ENCODE results near the gene RBM15B. TPM values are rescaled to one million over a fixed set of nuclear protein-coding genes. Genes with fewer than 3 reads are reported as not detected.

RBM15B gene
- total RNA-seq, 1 donor from 2014 or later: 75.8 TPM

- no peaks in the 10 kb centered on the region for H3K4me1 Mint-ChIP-seq (ENCODE audit: low read depth)
- no peak overlapping the region for H3K27ac Mint-ChIP-seq
- no peak for TF ChIP-seq CTCF (IDR thresholded peaks at IDR 0.05; ENCODE audit: unreplicated experiment)
- DNase-seq (ENCODE audit: low spot score, unreplicated experiment): no peak
- H3K9me3 Mint-ChIP-seq (ENCODE audit: low read depth): no peaks in the 10 kb centered on the region
- peaks cover 5% of the 10 kb centered on the region for H3K36me3 Mint-ChIP-seq (ENCODE audit: insufficient read depth)
- no peaks in the 10 kb centered on the region for H3K27me3 Mint-ChIP-seq
- no peak overlapping the region for H3K4me3 Mint-ChIP-seq (ENCODE audit: low read depth)
Measured at GRCh38 chr3:51422211-51422610, 31.1 kb downstream of the RBM15B start.

GRCh38 chr3:51426921-51427320 is 35.8 kb downstream of the RBM15B start:
- H3K27ac Mint-ChIP-seq: no peak overlapping the region
- peaks cover 12% of the 10 kb centered on the region for H3K36me3 Mint-ChIP-seq (ENCODE audit: insufficient read depth)
- no peak for TF ChIP-seq CTCF (IDR thresholded peaks at IDR 0.05; ENCODE audit: unreplicated experiment)

GRCh38 chr3:51429138-51429537 is 38.1 kb downstream of the RBM15B start:
- Mint-ChIP-seq H3K36me3 (ENCODE audit: insufficient read depth) (peaks cover 17% of the 10 kb centered on the region), H3K27me3 (no peaks in the 10 kb centered on the region), H3K27ac (no peak overlapping the region), H3K4me3 (ENCODE audit: low read depth) (no peak overlapping the region), H3K9me3 (ENCODE audit: low read depth) (no peaks in the 10 kb centered on the region), H3K4me1 (ENCODE audit: low read depth) (no peaks in the 10 kb centered on the region)
- TF ChIP-seq CTCF (IDR thresholded peaks at IDR 0.05; ENCODE audit: unreplicated experiment): no peak
- DNase-seq (ENCODE audit: low spot score, unreplicated experiment): no peak

More at GRCh38 chr3:51426921-51427320, 35.8 kb downstream of the RBM15B start:
- no peaks in the 10 kb centered on the region for H3K9me3 Mint-ChIP-seq (ENCODE audit: low read depth)
- no peak overlapping the region for H3K4me3 Mint-ChIP-seq (ENCODE audit: low read depth)
- H3K4me1 Mint-ChIP-seq (ENCODE audit: low read depth): no peaks in the 10 kb centered on the region
- H3K27me3 Mint-ChIP-seq: no peaks in the 10 kb centered on the region
- no peak for DNase-seq (ENCODE audit: low spot score, unreplicated experiment)

GRCh38 chr3:51434110-51434509 is 43.0 kb downstream of the RBM15B start:
- no peaks in the 10 kb centered on the region for H3K4me1 Mint-ChIP-seq (ENCODE audit: low read depth)
- H3K27me3 Mint-ChIP-seq: no peaks in the 10 kb centered on the region
- TF ChIP-seq CTCF (IDR thresholded peaks at IDR 0.05; ENCODE audit: unreplicated experiment): no peak
- H3K27ac Mint-ChIP-seq: no peak overlapping the region
- peaks cover 12% of the 10 kb centered on the region for H3K36me3 Mint-ChIP-seq (ENCODE audit: insufficient read depth)
- DNase-seq (ENCODE audit: low spot score, unreplicated experiment): no peak
- no peaks in the 10 kb centered on the region for H3K9me3 Mint-ChIP-seq (ENCODE audit: low read depth)
- H3K4me3 Mint-ChIP-seq (ENCODE audit: low read depth): no peak overlapping the region

- no peaks in the 10 kb centered on the region for H3K9me3 Mint-ChIP-seq (ENCODE audit: low read depth)
- peaks cover 10% of the 10 kb centered on the region for H3K36me3 Mint-ChIP-seq (ENCODE audit: insufficient read depth)
- H3K27ac Mint-ChIP-seq: no peak overlapping the region
- no peaks in the 10 kb centered on the region for H3K4me1 Mint-ChIP-seq (ENCODE audit: low read depth)
- H3K4me3 Mint-ChIP-seq (ENCODE audit: low read depth): no peak overlapping the region
- TF ChIP-seq CTCF (IDR thresholded peaks at IDR 0.05; ENCODE audit: unreplicated experiment): peak; percentile 74
- no peaks in the 10 kb centered on the region for H3K27me3 Mint-ChIP-seq
- no peak for DNase-seq (ENCODE audit: low spot score, unreplicated experiment)
Measured at GRCh38 chr3:51434746-51435327, 43.8 kb downstream of the RBM15B start.

Data from progenitor cell of endocrine pancreas (in vitro differentiated cells).